NCI-H69 (cell line): ENCODE results near the gene NMNAT2.
"Not testable (repeated sequence)": the region's sequence is repeated elsewhere in the genome, so short reads cannot be mapped to it uniquely, and the experiment has no call there.

Source experiments
- DNase-seq: peaks from one replicate; lab custom pipeline; 2025; lab: John Stamatoyannopoulos, UW

Gene NMNAT2

DNA sequence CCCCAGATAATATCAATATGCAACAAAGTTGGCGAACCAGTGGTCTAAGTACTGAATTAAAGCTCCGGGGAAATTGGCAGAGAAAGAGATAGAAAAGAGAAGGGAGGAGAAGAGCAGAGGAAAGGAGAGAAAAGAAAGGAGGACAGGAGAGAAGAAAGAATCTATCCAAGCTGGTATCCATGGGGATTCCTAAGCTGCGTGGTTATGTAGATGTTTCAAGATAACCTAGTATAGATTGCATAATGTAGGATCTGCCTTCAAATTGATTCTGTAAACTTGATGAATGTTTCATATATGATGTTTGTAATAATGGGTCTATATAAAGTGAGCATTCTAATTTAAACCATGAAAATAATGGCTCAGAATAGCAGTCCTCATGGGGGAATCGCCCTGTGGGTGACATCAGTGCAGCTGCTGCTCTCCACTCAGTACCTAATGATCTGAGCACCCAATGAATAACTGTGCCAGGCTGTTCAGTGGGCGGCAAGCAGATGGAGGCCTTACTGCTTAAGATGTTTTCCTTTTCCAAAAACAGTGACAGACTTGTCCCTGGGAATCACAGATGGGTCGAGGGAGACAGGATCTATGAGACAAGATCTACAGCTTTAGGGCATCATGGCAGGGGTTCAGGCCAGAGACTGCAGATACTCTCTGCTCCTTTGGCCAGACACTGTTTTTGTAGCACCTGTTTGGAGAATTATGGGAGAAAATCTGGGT is 154.1 kb downstream of the NMNAT2 start:
- DNase-seq: peak; percentile 29

DNA sequence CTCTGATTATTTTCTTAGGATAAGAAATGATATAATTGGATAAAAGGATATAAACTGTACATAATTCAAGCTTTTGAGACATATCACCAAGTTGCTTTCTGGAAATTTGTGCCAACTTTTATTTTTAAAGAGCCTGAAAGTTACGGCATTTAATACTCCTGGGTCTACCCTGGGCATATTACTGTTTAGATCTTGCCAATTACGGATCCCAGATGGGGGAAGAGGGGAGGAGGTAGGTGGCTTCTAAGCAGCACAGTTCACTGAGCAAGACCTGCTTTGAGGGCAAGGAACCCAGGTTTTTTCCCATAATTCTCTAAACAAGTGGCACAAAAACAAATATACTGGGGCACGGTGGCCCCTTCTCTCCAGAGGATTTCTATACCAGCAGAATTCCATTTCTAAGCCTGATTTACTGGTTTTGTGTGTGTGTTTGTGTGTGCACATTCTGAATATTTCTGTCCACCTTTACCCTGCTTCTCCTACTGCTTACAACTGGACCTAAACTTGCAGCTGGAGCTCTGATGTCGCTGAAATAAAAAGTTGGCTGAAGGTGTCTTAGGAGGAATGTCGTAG is 155.5 kb downstream of the NMNAT2 start:
- no peak for DNase-seq

DNA sequence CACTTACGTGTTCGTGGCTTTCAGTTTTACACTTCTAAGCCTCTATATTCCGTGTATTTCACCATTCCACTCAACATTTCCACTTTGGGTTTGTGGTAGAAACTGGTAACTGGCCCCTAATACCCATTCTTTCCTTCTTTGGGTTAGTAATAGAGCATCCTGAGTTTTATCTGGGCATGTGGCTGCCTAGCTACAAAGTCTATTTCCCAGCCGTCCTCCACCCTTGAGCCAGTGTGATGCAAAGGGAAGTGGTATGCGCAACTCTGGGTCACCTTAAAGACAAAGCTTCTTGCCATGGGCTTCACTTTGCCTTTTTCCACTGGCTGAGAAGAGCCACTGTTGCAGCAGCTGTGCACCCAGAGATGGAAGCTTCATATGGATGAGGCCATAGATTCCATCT is 158.3 kb downstream of the NMNAT2 start:
- DNase-seq: no peak

DNA sequence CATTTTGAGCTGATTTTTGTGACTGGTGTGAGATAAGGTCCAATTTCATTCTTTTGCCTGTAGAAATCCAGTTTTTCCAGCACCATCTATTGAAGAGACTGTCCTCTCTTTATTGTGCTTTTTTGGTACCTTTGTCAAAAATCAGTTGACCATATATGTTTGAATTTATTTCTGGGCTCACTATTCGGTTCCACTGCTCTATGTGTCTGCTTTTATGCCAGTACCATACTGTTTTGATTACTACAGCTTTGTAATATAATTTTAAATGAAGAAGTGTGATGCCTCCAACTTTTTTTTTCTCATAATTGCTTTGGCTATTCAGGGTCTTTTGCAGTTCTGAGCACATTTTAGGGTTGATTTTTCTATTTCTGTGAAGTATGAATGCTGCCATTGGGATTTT is 163.1 kb downstream of the NMNAT2 start:
- no peak for DNase-seq

DNA sequence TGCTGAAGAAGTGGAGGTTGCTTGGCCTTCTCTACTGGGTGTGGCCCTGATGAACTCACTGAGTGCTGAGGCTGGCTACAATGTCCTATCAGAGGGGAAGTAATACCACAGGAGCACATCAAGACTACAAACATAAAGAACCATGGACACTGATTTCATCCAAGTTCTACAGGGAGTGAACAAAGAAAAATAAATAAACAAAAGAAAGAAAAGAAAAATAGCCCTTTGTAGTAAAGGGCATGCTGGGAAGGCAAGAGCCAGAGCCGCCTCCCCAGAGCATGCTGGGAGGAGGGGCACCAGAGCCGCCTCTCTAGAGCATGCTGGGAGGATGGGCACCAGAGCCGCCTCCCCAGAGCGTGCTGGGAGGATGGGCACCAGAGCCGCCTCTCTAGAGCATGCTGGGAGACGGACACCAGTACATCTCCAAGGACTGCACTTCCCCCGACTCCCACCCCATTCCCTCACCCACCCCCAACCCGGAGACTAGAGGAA is 166.2 kb downstream of the NMNAT2 start:
- DNase-seq: no peak

DNA sequence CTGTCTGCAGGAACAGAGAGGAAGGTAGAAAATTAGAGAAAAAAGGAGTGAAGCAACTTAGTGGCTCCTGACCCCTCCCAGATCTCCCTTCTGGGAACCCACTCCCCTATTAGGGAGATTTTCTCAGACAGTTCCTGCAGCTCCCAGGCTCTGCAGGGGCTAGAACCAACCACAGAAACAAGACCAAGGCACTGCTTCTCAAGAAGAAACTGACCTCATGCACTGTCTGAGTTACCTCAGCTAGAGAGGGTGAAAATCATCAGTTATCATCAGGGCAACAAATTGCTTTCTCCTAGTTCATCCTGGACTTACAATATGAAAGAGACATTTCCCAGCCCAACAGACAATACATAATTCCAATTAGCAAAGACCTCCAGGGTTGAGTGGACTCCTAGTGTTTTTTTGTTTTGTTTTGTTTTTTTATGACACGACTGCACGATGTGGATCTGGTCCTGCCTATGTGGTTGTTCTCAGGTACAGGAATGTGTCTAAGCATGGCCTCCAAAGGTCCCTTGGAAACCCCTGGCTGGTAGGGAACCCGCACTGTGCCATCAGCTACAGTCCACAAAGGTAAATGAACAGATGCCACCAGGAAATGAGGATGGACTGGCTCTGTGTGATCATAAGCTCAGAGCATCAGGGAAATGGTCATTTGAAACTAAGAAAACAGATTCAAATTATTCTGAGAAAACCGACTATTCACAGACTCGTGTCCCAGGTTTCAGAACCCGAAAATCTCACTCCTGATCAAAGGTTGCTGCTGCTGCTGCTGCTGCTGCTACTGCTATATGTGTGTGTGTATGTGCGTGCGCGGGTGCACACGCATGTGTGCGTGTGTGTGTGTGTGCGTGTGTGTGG is 166.8 kb downstream of the NMNAT2 start:
- no peak for DNase-seq

DNA sequence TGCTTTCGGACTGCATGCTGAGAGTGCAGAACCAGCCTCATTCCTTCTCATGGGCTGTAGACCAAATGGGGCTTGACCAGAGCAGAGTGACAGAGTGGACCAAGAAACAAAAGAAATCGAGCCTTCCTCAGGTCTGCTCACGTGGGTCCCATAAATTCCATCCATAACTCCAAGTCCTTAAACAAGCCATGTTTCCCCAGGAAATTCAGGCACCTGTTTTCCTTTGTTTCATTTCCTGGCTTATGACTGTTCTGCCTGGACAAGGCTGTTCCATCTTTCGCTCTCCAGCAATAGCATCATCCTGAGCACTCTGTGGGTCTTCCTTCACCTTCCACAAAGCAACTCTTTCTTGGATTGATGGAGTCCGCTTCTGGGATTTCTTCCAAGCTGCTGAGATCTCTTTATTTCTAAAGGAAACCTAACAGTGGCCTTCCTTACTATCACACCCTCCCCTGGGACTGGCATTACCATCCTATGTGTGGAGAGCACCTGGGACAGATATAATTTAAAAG is 168.2 kb downstream of the NMNAT2 start:
- no peak for DNase-seq

DNA sequence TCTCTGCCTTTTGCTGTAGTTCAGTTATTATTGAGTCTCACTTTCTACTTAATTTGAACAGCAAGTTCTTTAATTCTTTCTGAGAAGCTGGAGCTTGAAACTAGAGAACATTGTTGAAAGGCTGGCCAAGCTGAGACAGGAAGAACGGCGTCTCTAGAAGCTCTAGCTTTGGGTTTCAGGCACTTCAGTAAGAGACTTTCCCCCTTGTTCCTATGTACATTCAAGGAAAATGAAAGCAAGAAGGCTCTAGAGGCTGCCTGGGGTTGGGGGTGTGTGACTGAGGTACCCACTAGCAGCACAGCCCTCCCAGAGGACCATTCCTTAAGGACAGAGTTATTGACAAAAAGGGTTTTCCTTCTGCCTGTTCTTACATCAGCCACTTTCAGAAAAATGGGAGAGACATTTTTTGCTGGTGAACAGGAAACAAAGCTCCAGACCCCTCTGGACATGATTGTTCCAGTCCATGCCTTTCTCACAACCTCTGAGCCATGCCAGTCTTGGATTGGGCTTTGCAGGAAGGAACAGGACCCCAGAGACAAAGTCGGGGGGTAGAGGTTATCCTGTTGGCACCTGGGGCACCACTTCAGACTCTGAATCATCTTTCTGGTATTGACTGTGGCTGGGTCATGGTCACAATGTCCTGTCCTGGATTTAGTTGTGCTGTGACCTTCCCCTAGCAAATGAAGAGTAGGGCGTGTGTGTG is 169.0 kb downstream of the NMNAT2 start:
- no peak for DNase-seq

DNA sequence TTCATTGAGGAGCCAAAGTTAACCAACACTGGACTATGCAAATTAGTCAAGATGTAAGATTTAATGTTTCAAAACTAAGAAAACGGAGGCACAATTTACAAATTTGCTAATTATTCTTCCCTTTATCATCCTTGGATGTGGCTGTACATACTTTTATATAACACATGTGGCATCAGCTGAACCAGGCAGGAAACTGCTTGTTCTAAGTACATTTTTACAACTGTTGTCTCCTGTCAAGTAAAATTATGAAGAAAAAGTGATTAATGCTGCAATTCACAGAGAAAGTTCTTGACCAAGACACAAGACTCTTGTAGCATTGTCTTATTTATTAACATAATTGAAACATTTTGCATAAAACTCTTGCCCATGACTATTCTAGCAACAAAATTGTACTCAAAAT is 170.2 kb downstream of the NMNAT2 start:
- DNase-seq: no peak

DNA sequence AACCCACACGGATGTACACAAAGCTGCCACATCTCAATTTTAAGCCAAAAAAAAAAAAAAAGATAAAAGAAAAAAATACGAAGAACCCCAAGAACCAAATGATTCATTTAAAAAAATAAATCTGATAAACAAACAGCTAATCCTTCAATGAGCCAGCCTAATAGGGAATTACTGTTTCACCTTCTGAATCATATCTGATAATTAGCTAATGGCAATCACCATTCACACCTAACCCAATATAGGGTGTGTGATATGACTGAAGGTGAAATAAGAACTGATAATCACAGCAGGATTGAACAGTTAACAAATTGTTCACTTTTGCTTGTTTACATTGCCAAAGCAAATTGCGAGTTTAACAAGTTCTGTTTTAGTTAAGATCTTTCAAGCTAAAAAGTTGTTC is 170.7 kb downstream of the NMNAT2 start:
- DNase-seq: no peak

DNA sequence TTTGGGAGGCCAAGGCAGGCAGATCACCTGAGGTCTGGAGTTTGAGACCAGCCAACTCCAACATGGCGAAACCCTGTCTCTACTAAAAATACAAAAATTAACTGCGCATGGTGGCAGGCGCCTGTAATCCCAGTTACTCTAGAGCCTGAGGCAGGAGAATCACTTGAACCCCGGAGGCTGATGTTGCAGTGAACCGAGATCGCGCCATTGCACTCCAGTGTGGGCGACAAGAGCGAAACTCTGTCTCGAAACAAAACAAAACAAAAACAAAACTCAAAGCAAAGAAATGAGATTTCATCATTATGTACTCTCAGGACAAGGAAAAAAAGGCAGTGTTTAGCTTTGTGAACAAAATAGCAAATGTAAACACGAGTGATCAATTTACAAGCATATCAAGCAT is 171.1 kb downstream of the NMNAT2 start:
- DNase-seq: no peak

DNA sequence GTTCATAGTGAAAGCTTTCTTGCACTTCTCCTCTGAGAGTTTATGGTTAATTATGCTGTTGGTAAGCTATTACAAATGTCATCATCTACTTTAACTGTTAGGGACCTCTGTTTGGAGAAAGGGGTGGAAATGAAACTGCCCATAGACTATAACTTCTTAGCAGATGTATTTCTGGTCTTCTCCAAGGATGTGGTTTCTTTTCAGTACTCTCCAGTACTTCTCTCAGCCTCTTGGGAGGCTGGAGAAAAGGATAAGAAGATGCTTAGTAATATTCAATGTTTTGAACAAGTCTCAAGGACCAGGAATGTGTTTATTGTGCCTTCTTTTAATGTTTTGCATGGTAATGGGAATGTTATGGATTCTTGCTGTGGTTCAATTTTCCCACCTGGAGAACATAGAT is 171.7 kb downstream of the NMNAT2 start:
- DNase-seq: no peak

DNA sequence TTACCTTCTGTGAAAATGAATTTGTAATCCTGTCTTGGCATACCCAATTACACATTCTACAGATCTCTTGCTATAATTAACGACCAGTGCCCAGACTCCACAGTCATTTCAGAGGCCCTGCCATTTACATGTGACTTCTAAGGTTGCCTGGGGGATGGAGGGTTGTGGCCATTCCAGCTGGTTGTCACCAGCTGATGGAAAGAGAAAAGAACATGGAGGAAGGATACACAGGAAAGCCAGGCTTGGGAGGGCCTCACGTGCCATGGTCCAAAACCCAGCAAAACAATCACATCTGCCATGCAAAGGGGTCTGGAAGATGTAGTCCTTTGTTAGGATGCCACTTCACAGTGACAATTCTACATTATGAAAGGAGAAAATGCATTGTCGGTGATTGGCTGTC is 172.8 kb downstream of the NMNAT2 start:
- DNase-seq: no peak

DNA sequence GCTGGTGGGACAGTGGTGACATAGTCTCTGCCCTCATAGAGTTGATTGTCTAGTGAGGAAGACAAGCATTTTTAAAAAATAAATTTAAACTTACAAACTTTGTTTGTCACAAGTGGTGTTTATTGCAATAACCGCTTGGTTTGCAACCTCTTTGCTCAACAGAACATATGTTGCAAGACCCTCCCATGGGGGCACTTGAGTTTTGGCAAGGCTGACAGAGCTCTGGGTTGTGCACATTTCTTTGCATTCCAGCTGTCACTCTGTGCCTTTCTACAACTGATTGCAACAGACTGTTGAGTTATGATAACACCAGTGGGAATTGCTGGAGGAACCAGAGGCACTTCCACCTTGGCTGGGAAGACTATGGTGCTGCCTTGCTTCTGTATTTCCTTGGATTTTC is 173.7 kb downstream of the NMNAT2 start:
- DNase-seq: peak; percentile 38

DNA sequence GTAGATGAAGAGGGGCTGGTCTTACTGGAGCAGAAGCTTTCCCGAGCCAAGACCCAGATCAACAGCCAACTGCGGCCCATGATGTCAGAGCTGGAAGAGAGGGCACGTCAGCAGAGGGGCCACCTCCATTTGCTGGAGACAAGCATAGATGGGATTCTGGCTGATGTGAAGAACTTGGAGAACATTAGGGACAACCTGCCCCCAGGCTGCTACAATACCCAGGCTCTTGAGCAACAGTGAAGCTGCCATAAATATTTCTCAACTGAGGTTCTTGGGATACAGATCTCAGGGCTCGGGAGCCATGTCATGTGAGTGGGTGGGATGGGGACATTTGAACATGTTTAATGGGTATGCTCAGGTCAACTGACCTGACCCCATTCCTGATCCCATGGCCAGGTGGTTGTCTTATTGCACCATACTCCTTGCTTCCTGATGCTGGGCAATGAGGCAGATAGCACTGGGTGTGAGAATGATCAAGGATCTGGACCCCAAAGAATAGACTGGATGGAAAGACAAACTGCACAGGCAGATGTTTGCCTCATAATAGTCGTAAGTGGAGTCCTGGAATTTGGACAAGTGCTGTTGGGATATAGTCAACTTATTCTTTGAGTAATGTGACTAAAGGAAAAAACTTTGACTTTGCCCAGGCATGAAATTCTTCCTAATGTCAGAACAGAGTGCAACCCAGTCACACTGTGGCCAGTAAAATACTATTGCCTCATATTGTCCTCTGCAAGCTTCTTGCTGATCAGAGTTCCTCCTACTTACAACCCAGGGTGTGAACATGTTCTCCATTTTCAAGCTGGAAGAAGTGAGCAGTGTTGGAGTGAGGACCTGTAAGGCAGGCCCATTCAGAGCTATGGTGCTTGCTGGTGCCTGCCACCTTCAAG is 174.8 kb downstream of the NMNAT2 start:
- DNase-seq: no peak

DNA sequence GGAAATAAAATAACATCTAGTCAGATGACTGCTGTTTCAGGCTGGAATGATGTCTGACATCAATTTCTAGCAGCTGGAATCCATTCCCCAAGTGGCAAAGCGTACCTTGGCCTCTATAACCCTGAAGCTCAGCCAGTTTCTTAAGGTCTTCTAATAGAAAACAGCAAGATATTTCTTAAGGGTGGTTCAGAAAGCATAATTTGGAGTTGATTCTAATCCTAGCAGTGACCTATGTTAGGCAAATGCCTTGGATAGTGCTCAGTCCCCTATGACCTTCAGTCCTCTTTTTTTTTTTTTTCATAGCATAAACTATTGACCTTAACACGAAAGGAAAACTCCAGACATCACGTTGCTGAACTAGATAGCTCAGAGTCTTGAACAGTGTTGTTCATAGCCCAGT is 175.6 kb downstream of the NMNAT2 start:
- no peak for DNase-seq

DNA sequence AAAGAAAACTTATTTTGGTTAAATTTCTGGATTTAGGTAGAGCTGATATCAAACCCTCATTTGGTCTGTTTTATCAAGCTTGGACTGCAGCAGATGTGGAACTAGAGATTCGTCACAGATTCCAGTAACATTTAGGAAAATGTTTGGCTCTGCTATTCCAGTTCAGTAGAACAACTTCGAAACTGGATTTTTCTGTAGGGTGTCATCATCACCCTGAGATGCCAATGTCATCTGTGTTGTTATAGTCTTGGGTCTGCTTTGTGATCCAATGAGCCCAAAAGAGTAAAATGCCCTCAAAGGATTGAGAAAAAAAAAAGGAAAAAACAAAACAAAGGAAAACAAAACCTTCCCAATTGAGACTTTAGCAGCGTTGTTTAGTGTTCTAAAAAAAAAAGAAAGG is 176.7 kb downstream of the NMNAT2 start:
- no peak for DNase-seq

DNA sequence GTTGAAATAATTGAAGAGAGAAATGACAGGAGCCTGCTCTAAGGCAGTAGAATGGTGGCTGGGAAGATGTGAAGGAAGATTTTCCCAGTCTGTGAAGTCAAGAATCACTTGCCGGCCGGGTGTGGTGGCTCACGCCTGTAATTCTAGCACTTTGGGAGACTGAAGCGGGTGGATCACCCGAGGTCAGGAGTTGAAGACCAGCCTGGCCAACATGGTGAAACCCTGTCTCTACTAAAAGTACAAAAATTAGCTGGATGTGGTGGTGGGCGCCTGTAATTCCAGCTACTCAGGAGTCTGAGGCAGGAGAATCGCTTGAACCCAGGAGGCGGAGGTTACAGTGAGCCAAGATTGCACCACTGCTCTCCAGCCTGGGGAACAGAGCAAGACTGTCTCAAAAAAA is 177.3 kb downstream of the NMNAT2 start:
- not testable (repeated sequence) for DNase-seq

DNA sequence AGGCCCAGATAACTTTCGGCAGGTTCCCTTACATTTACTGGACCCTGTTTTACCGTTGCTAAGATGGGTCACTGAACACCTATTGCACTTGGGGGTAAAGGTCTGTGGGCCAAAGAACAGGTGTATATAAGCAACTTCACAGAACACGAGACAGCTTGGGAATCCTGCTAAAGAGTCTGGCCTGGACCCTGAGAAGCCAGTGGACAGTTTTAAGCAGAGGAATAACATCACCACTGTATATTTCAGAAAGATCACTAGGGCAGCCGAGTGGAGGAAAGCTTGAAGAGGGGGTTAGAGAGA is 177.7 kb downstream of the NMNAT2 start:
- DNase-seq: no peak

DNA sequence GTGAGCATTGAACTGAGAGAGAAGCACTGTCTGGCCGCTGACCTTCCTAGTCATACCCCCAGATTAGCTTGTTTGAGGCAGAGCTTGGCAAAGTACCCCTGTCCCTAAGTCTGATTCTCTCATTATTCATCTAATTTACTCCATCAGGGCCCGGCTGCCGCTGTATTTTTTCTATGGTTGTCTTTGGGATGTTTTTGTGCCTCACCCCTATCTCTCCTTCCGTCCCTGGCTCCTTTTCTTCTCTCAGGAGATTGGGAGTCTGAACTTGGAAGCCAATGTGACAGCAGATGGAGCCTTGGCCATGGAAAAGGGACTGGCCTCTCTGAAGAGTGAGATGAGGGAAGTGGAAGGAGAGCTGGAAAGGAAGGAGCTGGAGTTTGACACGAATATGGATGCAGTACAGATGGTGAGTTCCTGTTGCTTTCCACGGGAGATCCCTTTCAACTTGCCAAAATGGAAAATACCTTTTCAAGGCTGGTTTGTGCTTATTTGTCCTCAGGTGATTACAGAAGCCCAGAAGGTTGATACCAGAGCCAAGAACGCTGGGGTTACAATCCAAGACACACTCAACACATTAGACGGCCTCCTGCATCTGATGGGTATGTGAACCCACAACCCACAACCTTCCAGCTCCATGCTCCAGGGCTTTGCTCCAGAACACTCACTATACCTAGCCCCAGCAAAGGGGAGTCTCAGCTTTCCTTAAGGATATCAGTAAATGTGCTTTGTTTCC is 178.2 kb downstream of the NMNAT2 start:
- DNase-seq: no peak
